HG03521 (cell line): ENCODE measurements around the gene PACSIN2.
"Not testable (repeated sequence)": the region's sequence is repeated elsewhere in the genome, so short reads cannot be mapped to it uniquely, and the experiment has no call there.

ENCODE experiments used
- ATAC-seq: cut with Tn5 transposase; IDR thresholded peaks from one replicate; pipeline ENCODE4 v1.9.1; 2021; ENCODE audit warnings: mild to moderate bottlenecking, moderate library complexity; ENCODE audit not compliant: unreplicated experiment

PACSIN2 gene

GRCh38 chr22:42948294-42948693 lies 66.7 kb downstream of the PACSIN2 start:
- ATAC-seq: no peak

GRCh38 chr22:42947211-42947990 lies 67.5 kb downstream of the PACSIN2 start:
- no peak for ATAC-seq

- no peak for ATAC-seq
Observed at GRCh38 chr22:42946546-42947198, 68.3 kb downstream of the PACSIN2 start.

GRCh38 chr22:42945736-42946135 lies 69.2 kb downstream of the PACSIN2 start:
- ATAC-seq: no peak

- ATAC-seq: no peak
Observed at GRCh38 chr22:42945027-42945426, 69.9 kb downstream of the PACSIN2 start.

- ATAC-seq: no peak
Observed at GRCh38 chr22:42944409-42944808, 70.5 kb downstream of the PACSIN2 start.

- ATAC-seq: no peak
Observed at GRCh38 chr22:42943981-42944380, 71.0 kb downstream of the PACSIN2 start.

- no peak for ATAC-seq
Observed at GRCh38 chr22:42942351-42942750, 72.6 kb downstream of the PACSIN2 start.

GRCh38 chr22:42939941-42940653 lies 74.9 kb downstream of the PACSIN2 start:
- no peak for ATAC-seq

- no peak for ATAC-seq
Observed at GRCh38 chr22:42939451-42939881, 75.5 kb downstream of the PACSIN2 start.

GRCh38 chr22:42938976-42939375 lies 76.0 kb downstream of the PACSIN2 start:
- ATAC-seq: no peak

- ATAC-seq: no peak
Observed at GRCh38 chr22:42938449-42938848, 76.5 kb downstream of the PACSIN2 start.

- ATAC-seq: no peak
Observed at GRCh38 chr22:42937164-42937843, 77.6 kb downstream of the PACSIN2 start.

GRCh38 chr22:42936680-42937079 lies 78.3 kb downstream of the PACSIN2 start:
- ATAC-seq: not testable (repeated sequence)

- no peak for ATAC-seq
Observed at GRCh38 chr22:42934338-42934737, 80.6 kb downstream of the PACSIN2 start.

GRCh38 chr22:42933485-42934091 lies 81.4 kb downstream of the PACSIN2 start:
- ATAC-seq: no peak

- no peak for ATAC-seq
Observed at GRCh38 chr22:42932857-42933484, 82.0 kb downstream of the PACSIN2 start.

- no peak for ATAC-seq
Observed at GRCh38 chr22:42932197-42932519, 82.8 kb downstream of the PACSIN2 start.

- no peak for ATAC-seq
Observed at GRCh38 chr22:42931421-42932196, 83.3 kb downstream of the PACSIN2 start.
